NT2/D1 (cell line): ENCODE measurements around the gene ERN1.

Source experiments
- DNase-seq: peaks from one replicate; pipeline ENCODE4 v3.0.0-alpha.2; 2011; ENCODE audit warnings: low read depth, low spot score
- H3K27me3 ChIP-seq: 2 replicates; pipeline ENCODE4 v1.6.0; 2011; ENCODE audit warnings: mild to moderate bottlenecking; ENCODE audit not compliant: insufficient read length, insufficient read depth
- H3K36me3 ChIP-seq: 2 replicates; pipeline ENCODE4 v1.6.1; 2011; ENCODE audit warnings: mild to moderate bottlenecking, low read length, mixed read lengths; ENCODE audit not compliant: insufficient read depth, insufficient read length
- H3K4me1 ChIP-seq: 2 replicates; pipeline ENCODE4 v1.5.1; 2011; ENCODE audit not compliant: insufficient read depth, insufficient read length
- H3K4me3 ChIP-seq: 2 replicates; pipeline ENCODE4 v1.5.1; 2011; ENCODE audit warnings: low read depth; ENCODE audit not compliant: insufficient read length
- H3K9ac ChIP-seq: 2 replicates; pipeline ENCODE4 v1.6.0; 2011; ENCODE audit warnings: low read depth; ENCODE audit not compliant: insufficient read length
- H3K9me3 ChIP-seq: 2 replicates; pipeline ENCODE4 v1.5.1; 2011; ENCODE audit warnings: mild to moderate bottlenecking, low read length; ENCODE audit not compliant: insufficient read depth
- SUZ12 ChIP-seq: IDR thresholded peaks from 2 replicates; pipeline ENCODE4 v1.6.1; 2011; ENCODE audit not compliant: insufficient read length, insufficient read depth; ENCODE audit errors: extremely low read depth
- YY1 ChIP-seq: IDR thresholded peaks from 2 replicates; pipeline ENCODE4 v1.6.1; 2011; ENCODE audit not compliant: insufficient read length, insufficient read depth
- ZNF274 ChIP-seq: IDR thresholded peaks from 2 replicates; pipeline ENCODE4 v1.6.1; 2011; ENCODE audit warnings: mild to moderate bottlenecking, low read depth, low read length

Gene ERN1

GRCh38 chr17:64055183-64056142 lies 74.5 kb downstream of the ERN1 start:
- Histone ChIP-seq H3K27me3 (no peaks in the 10 kb centered on the region), H3K4me3 (no peak overlapping the region), H3K9ac (no peak overlapping the region), H3K36me3 (peaks cover 38% of the 10 kb centered on the region), H3K9me3 (no peaks in the 10 kb centered on the region), H3K4me1 (peaks cover 9% of the 10 kb centered on the region)
- no peak for TF ChIP-seq SUZ12
- TF ChIP-seq YY1, result no peak
- no peak for TF ChIP-seq ZNF274
- no peak for DNase-seq

- Histone ChIP-seq H3K27me3 (no peaks in the 10 kb centered on the region), H3K4me1 (peaks cover 9% of the 10 kb centered on the region), H3K4me3 (no peak overlapping the region), H3K9me3 (no peaks in the 10 kb centered on the region), H3K36me3 (peaks cover 36% of the 10 kb centered on the region), H3K9ac (no peak overlapping the region)
- DNase-seq, result no peak
- TF ChIP-seq ZNF274, result no peak
- no peak for TF ChIP-seq SUZ12
- no peak for TF ChIP-seq YY1
These were observed 75.6 kb downstream of the ERN1 start for GRCh38 chr17:64054304-64054703.

- no peak for DNase-seq
- TF ChIP-seq SUZ12 (no peak), ZNF274 (no peak), YY1 (no peak)
- peaks cover 9% of the 10 kb centered on the region for H3K4me1 ChIP-seq
- H3K4me3 ChIP-seq, result no peak overlapping the region
- no peaks in the 10 kb centered on the region for H3K27me3 ChIP-seq
- H3K9me3 ChIP-seq, result no peaks in the 10 kb centered on the region
- no peak overlapping the region for H3K9ac ChIP-seq
- H3K36me3 ChIP-seq, result peaks cover 46% of the 10 kb centered on the region
These were observed 76.8 kb downstream of the ERN1 start for GRCh38 chr17:64053101-64053500.

- Histone ChIP-seq H3K4me1 (peaks cover 4% of the 10 kb centered on the region), H3K4me3 (no peak overlapping the region), H3K36me3 (peaks cover 54% of the 10 kb centered on the region), H3K9me3 (no peaks in the 10 kb centered on the region), H3K27me3 (no peaks in the 10 kb centered on the region), H3K9ac (no peak overlapping the region)
- no peak for DNase-seq
- TF ChIP-seq SUZ12 (no peak), ZNF274 (no peak), YY1 (no peak)
These were observed 78.8 kb downstream of the ERN1 start for GRCh38 chr17:64051153-64051552.

GRCh38 chr17:64048805-64049204 lies 81.1 kb downstream of the ERN1 start:
- H3K4me3 ChIP-seq, result no peak overlapping the region
- no peaks in the 10 kb centered on the region for H3K27me3 ChIP-seq
- H3K36me3 ChIP-seq, result peaks cover 67% of the 10 kb centered on the region
- H3K4me1 ChIP-seq, result no peaks in the 10 kb centered on the region
- H3K9me3 ChIP-seq, result no peaks in the 10 kb centered on the region
- DNase-seq, result no peak
- no peak overlapping the region for H3K9ac ChIP-seq
- no peak for TF ChIP-seq ZNF274
- TF ChIP-seq YY1, result no peak
- no peak for TF ChIP-seq SUZ12

- H3K9me3 ChIP-seq, result no peaks in the 10 kb centered on the region
- H3K9ac ChIP-seq, result no peak overlapping the region
- H3K4me3 ChIP-seq, result no peak overlapping the region
- DNase-seq, result no peak
- no peaks in the 10 kb centered on the region for H3K27me3 ChIP-seq
- peaks cover 56% of the 10 kb centered on the region for H3K36me3 ChIP-seq
- H3K4me1 ChIP-seq, result no peaks in the 10 kb centered on the region
- TF ChIP-seq SUZ12 (no peak), ZNF274 (no peak), YY1 (no peak)
These were observed 84.8 kb downstream of the ERN1 start for GRCh38 chr17:64045176-64045575.

GRCh38 chr17:64042700-64043485 lies 87.1 kb downstream of the ERN1 start:
- Histone ChIP-seq H3K9ac (no peak overlapping the region), H3K9me3 (no peaks in the 10 kb centered on the region), H3K27me3 (no peaks in the 10 kb centered on the region), H3K36me3 (peaks cover 45% of the 10 kb centered on the region), H3K4me1 (no peaks in the 10 kb centered on the region), H3K4me3 (no peak overlapping the region)
- TF ChIP-seq YY1, result no peak
- no peak for TF ChIP-seq ZNF274
- TF ChIP-seq SUZ12, result no peak
- DNase-seq, result no peak
